Measurements from ENCODE around the gene HAP1. TPM values are rescaled to one million over a fixed set of nuclear protein-coding genes. Genes with fewer than 3 reads are reported as not detected.
A peak's percentile ranks its signal among the peaks of the same experiment; 100 is the strongest.

The HAP1 gene
- total RNA-seq, 1 experiment from 2014 or later: 2.5 TPM

DNA sequence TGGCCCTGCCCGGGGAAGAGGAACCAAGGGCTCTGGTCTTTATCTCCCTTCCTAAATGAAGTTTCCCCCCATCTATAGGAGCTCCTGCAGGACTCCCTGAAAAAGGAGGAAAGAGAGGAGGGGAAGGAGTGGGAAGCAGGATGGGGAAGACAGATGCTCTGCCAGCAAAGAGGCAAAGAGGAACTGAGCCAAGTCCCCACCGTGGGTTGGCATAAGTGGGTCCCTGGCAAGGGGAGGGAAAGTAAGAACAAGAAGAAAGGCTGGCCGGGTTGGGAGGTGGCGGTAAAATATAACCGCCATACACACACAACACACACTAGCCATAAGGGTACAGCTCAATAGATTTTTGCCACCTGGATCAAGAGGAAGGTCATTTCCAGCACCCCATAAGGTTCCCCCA, 51.8 kb downstream of the HAP1 start:
- Histone ChIP-seq H2BK20ac (ENCODE audit: low read depth, low read length, poor library complexity, severe bottlenecking) (no peak overlapping the region), H2AK5ac (ENCODE audit: insufficient read length, low read length) (no peak overlapping the region), H3K23me2 (ENCODE audit: insufficient read length, low read depth, low read length, poor library complexity, severe bottlenecking) (no peaks in the 10 kb centered on the region), H4K20me1 (ENCODE audit: control insufficient read depth, insufficient read depth, insufficient read length) (no peaks in the 10 kb centered on the region), H4K5ac (ENCODE audit: insufficient read length, low read depth, low read length) (no peak overlapping the region), H3K56ac (ENCODE audit: insufficient read length, low read depth, low read length) (no peak overlapping the region), H3K27me3 (ENCODE audit: insufficient read depth, low read length) (no peaks in the 10 kb centered on the region), H2BK12ac (ENCODE audit: insufficient read length, low read depth, low read length) (no peak overlapping the region), H3K4me1 (ENCODE audit: insufficient read depth, low read length) (no peaks in the 10 kb centered on the region), H4K8ac (replicated peaks; ENCODE audit: insufficient read length, low read depth, low read length) (no peak overlapping the region), H2BK120ac (ENCODE audit: low read depth, low read length, poor library complexity, severe bottlenecking) (no peak overlapping the region), H3K9me3 (ENCODE audit: control insufficient read depth, low read depth, low read length) (no peaks in the 10 kb centered on the region), H3K27ac (ENCODE audit: insufficient read length, low read depth, low read length) (no peak overlapping the region), H2BK5ac (ENCODE audit: insufficient read length, low read length) (no peak overlapping the region), H4K91ac (ENCODE audit: insufficient read length, low read depth, low read length) (no peak overlapping the region), H3K79me2 (ENCODE audit: insufficient read depth, low read length) (no peaks in the 10 kb centered on the region), H3K14ac (ENCODE audit: insufficient read depth, low read length) (no peak overlapping the region), H3K23ac (ENCODE audit: insufficient read length, low read depth, low read length) (no peak overlapping the region), H2BK15ac (ENCODE audit: low read depth, low read length) (no peak overlapping the region), H3K18ac (ENCODE audit: insufficient read length, low read depth, low read length) (no peak overlapping the region), H3K79me1 (ENCODE audit: insufficient read depth, low read depth, low read length, poor library complexity, severe bottlenecking) (no peaks in the 10 kb centered on the region), H3K4ac (ENCODE audit: low read depth, low read length) (no peak overlapping the region), H3K4me2 (ENCODE audit: insufficient read depth, insufficient read length, low read length) (no peak overlapping the region), H3T11ph (ENCODE audit: low read length) (no peak overlapping the region), H2AFZ (ENCODE audit: low read length) (no peak overlapping the region), H3K9ac (ENCODE audit: extremely low read depth, insufficient read length, low read length) (no peak overlapping the region)
- Mint-ChIP-seq H3K4me1 (peaks cover 18 to 39% of the 10 kb centered on the region in 2 experiments), H3K36me3 (ENCODE audit: insufficient read depth in 1 of 3, low read depth in 3 of 3) (peaks cover 0 to 5% (median 0%) of the 10 kb centered on the region in 3 experiments; a peak in 2 of 7 replicates), H3K27me3 (ENCODE audit: low read depth) (peaks cover 9% of the 10 kb centered on the region), H3K4me3 (no peak overlapping the region; a peak in 1 of 5 replicates), H3K27ac (peak overlapping the region in 1 of 3 experiments; percentile 36; a peak in 1 of 7 replicates), H3K9me3 (peaks cover 5 to 8% of the 10 kb centered on the region in 2 experiments; a peak in 3 of 5 replicates)
- TF ChIP-seq, protein P1, sequence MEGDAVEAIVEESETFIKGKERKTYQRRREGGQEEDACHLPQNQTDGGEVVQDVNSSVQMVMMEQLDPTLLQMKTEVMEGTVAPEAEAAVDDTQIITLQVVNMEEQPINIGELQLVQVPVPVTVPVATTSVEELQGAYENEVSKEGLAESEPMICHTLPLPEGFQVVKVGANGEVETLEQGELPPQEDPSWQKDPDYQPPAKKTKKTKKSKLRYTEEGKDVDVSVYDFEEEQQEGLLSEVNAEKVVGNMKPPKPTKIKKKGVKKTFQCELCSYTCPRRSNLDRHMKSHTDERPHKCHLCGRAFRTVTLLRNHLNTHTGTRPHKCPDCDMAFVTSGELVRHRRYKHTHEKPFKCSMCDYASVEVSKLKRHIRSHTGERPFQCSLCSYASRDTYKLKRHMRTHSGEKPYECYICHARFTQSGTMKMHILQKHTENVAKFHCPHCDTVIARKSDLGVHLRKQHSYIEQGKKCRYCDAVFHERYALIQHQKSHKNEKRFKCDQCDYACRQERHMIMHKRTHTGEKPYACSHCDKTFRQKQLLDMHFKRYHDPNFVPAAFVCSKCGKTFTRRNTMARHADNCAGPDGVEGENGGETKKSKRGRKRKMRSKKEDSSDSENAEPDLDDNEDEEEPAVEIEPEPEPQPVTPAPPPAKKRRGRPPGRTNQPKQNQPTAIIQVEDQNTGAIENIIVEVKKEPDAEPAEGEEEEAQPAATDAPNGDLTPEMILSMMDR (conservative IDR thresholded peaks at IDR 0.05): no peak
- DNase-seq: no peak
- WGBS (ENCODE audit: extremely low coverage, insufficient read length, low lambda C conversion rate): no CpG with 5 or more reads among the region's 5 CpGs
